Measurements from ENCODE around the gene TEX26.

The TEX26 gene

GRCh38 chr13:30905932-30906383, 26.5 kb upstream of the TEX26 start, which contains the start of gene MEDAG:
Gene MEDAG (plus strand): TSS chr13:30906271. CDS start chr13:30906516, 245 bp downstream.
- H3K4me3 ChIP-seq (ENCODE audit: low read depth, low read length): no peak within 1 kb of the TSS
- ChIA-PET POLR2A (no interaction called here), CTCF (no interaction called here)

GRCh38 chr13:30906411-30907051, 25.9 kb upstream of the TEX26 start:
- POLR2A ChIA-PET: no interaction called here
- H3K27ac ChIP-seq (ENCODE audit: extremely low read depth, low read depth, low read length): no peak overlapping the region
- no peaks in the 10 kb centered on the region for H3K36me3 ChIP-seq (ENCODE audit: control insufficient read depth in 2 of 2, insufficient read depth in 1 of 2, low read length in 2 of 2)
- CTCF ChIA-PET: interaction anchor here (0.7 kb wide), 1 partner anchor 18 kb away, joined by 3 read pairs; no protein-coding TSS in a partner anchor
- H3K9me3 ChIP-seq (ENCODE audit: control insufficient read depth, insufficient read depth, low read depth, low read length): no peaks in the 10 kb centered on the region
- H3K4me1 ChIP-seq (ENCODE audit: control insufficient read depth, insufficient read depth, low read length): peaks cover 7% of the 10 kb centered on the region; the same call in 1 of the 2 replicates
- no peak for TF ChIP-seq ZBTB1 (tag by site-specific recombination; IDR thresholded peaks at IDR 0.05)
- no peak for TF ChIP-seq ZNF18 (tag by site-specific recombination; IDR thresholded peaks at IDR 0.05)
- no peak for TF ChIP-seq GLIS1 (tag by site-specific recombination; IDR thresholded peaks at IDR 0.05)
- TF ChIP-seq ZNF623 (tag by site-specific recombination; IDR thresholded peaks at IDR 0.05): no peak
- TF ChIP-seq ZNF555 (tag by site-specific recombination; conservative IDR thresholded peaks at IDR 0.05): no peak
- TF ChIP-seq ZNF426 (tag by site-specific recombination; IDR thresholded peaks at IDR 0.05): no peak
- H3K4me3 ChIP-seq (ENCODE audit: low read depth, low read length): no peak overlapping the region

More at GRCh38 chr13:30905932-30906383, 26.5 kb upstream of the TEX26 start, which contains the start of gene MEDAG:
- Histone ChIP-seq H3K9me3 (ENCODE audit: control insufficient read depth, insufficient read depth, low read depth, low read length) (no peaks in the 10 kb centered on the region), H3K36me3 (ENCODE audit: control insufficient read depth in 2 of 2, insufficient read depth in 1 of 2, low read length in 2 of 2) (no peaks in the 10 kb centered on the region), H3K4me1 (ENCODE audit: control insufficient read depth, insufficient read depth, low read length) (peaks cover 7% of the 10 kb centered on the region; the same call in 1 of the 2 replicates), H3K27ac (ENCODE audit: extremely low read depth, low read depth, low read length) (no peak within 1 kb of the TSS)
- no peak for TF ChIP-seq ZNF785 (tag by site-specific recombination; IDR thresholded peaks at IDR 0.05)
- no peak for TF ChIP-seq HIC1 (tag by site-specific recombination; IDR thresholded peaks at IDR 0.05)
- TF ChIP-seq ZFP69B (tag by site-specific recombination; IDR thresholded peaks at IDR 0.05): no peak
- no peak for TF ChIP-seq ZNF654 (tag by site-specific recombination; IDR thresholded peaks at IDR 0.05; ENCODE audit: low read depth)

DNA sequence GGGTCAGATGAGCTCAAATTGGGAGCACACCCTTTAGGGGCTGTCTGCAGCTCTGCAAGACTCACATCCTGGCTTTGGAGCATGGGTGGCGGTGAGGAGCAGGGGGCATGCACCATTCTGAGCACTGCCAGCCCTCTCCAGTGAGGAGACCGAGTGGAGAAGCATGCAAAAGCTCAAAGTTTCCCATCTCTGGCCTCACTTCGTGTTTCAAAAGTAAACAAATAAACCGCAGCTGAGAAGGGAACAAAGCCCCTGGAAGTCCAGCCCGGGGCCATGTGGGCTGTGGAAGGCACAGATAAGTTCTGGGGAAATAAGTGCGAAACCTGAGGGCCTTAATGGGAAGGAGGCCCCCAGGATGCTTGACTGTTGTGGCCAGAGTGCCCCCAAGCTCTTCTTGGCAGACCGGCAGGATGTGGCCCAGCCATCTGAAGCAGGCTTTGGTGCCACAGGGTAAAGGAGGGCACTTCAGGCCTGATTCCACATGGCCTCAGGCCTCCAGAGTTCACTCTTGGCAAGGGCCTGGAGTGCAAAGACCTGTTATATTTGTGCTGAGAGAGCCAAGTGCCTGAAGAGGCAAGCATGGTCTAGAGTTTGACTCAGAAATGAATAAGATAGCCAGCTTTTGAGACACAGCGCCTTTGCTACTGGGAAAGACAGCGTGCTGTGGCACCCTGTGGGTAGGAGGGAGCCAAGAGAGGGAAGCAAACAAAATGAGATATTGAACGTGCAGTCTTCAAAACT, 25.2 kb upstream of the TEX26 start:
- Histone ChIP-seq H3K36me3 (ENCODE audit: control insufficient read depth in 2 of 2, insufficient read depth in 1 of 2, low read length in 2 of 2) (no peaks in the 10 kb centered on the region), H3K27ac (ENCODE audit: extremely low read depth, low read depth, low read length) (peak overlapping the region; percentile 31; the same call in 1 of the 2 replicates), H3K4me1 (ENCODE audit: control insufficient read depth, insufficient read depth, low read length) (peaks cover 7% of the 10 kb centered on the region; the same call in 1 of the 2 replicates), H3K4me3 (ENCODE audit: low read depth, low read length) (no peak overlapping the region), H3K9me3 (ENCODE audit: control insufficient read depth, insufficient read depth, low read depth, low read length) (no peaks in the 10 kb centered on the region)
- CTCF ChIA-PET: interaction anchor here (0.7 to 0.9 kb wide), 2 partner anchors 15 to 19 kb away, joined by 3 read pairs; no protein-coding TSS in a partner anchor
- POLR2A ChIA-PET: no interaction called here
- TF ChIP-seq ZFP3 (tag by site-specific recombination; IDR thresholded peaks at IDR 0.05; ENCODE audit: low read depth) (no peak), ZNF391 (tag by site-specific recombination; IDR thresholded peaks at IDR 0.05; ENCODE audit: borderline replicate concordance, low read depth) (no peak), ZNF248 (tag by site-specific recombination; IDR thresholded peaks at IDR 0.05) (no peak), ZBTB8A (tag by site-specific recombination; IDR thresholded peaks at IDR 0.05) (no peak), SETDB1 (IDR thresholded peaks at IDR 0.05; ENCODE audit: insufficient read length, low read length) (no peak), ZNF341 (tag by site-specific recombination; IDR thresholded peaks at IDR 0.05; ENCODE audit: low read depth) (no peak), ZNF302 (tag by site-specific recombination; IDR thresholded peaks at IDR 0.05; ENCODE audit: low read depth) (no peak), ZBTB21 (tag by site-specific recombination; IDR thresholded peaks at IDR 0.05) (no peak), ZNF10 (tag by site-specific recombination; IDR thresholded peaks at IDR 0.05) (no peak), ZNF610 (tag by site-specific recombination; IDR thresholded peaks at IDR 0.05; ENCODE audit: borderline replicate concordance) (no peak), KLF8 (tag by site-specific recombination; IDR thresholded peaks at IDR 0.05) (no peak)
- TF ChIP-seq, protein P1, sequence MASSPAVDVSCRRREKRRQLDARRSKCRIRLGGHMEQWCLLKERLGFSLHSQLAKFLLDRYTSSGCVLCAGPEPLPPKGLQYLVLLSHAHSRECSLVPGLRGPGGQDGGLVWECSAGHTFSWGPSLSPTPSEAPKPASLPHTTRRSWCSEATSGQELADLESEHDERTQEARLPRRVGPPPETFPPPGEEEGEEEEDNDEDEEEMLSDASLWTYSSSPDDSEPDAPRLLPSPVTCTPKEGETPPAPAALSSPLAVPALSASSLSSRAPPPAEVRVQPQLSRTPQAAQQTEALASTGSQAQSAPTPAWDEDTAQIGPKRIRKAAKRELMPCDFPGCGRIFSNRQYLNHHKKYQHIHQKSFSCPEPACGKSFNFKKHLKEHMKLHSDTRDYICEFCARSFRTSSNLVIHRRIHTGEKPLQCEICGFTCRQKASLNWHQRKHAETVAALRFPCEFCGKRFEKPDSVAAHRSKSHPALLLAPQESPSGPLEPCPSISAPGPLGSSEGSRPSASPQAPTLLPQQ (tag by site-specific recombination; IDR thresholded peaks at IDR 0.05): no peak
- TF ChIP-seq, protein P2, sequence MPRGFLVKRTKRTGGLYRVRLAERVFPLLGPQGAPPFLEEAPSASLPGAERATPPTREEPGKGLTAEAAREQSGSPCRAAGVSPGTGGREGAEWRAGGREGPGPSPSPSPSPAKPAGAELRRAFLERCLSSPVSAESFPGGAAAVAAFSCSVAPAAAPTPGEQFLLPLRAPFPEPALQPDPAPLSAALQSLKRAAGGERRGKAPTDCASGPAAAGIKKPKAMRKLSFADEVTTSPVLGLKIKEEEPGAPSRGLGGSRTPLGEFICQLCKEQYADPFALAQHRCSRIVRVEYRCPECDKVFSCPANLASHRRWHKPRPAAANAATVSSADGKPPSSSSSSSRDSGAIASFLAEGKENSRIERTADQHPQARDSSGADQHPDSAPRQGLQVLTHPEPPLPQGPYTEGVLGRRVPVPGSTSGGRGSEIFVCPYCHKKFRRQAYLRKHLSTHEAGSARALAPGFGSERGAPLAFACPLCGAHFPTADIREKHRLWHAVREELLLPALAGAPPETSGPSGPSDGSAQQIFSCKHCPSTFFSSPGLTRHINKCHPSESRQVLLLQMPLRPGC (tag by site-specific recombination; IDR thresholded peaks at IDR 0.05): no peak
